ENCODE measurements around the gene ZNF541. TPM values are rescaled to one million over a fixed set of nuclear protein-coding genes. Genes with fewer than 3 reads are reported as not detected.

Gene ZNF541
- total and polyA plus RNA-seq, 2 donors (not counting 3 experiments of a cell fraction or from before 2014, with no cell fraction given) = 0.03 to 0.13 TPM

DNA sequence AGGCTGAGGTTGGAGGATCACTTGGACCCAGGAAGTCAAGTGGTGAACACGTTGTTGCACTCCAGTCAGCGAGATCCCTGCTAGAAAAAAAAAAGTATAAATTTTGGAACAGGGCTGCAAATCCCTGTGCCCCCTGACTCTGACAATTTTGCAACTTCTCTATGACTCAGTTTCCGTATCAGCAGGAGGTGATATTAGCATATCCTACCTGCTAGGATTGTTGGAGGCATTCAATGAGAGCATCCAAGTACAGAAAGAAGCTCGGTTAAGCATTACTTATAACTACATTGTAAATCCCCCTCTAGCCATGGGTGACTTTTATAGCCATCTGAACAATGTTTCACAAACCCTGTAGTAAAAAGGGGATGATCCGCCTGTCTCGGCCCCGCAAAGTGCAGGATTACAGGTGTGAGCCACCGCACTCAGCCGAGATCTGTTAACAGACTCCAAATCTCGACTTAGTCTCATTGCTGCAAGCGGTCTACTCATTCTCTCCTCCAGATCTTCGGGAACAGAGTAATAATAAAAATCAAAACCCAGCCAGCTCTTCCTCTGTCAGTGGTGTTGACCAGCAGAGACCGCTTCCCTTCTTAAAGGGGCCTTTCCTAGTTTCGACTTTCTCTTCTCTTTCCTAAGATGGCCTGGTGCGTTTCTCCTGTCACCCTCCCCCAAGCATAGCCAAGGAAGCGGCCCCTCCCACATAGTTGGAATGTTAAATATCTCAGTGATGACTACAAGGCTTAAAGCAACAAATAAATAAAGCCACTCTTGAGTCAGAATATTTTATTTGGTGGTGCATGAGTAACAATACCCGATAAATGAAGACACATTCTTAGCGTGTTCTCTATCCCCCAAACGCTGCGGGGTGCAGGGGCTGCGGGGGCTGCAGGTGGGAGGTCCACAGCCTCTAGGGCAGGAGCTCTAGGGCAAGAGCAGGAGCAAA is 25.7 kb upstream of the ZNF541 start:
- CTCF ChIA-PET = interaction anchor here (0.7 to 3.8 kb wide), 9 partner anchors 12 to 162 kb away, joined by 3 to 20 read pairs (median 4); partner anchors contain the start of genes EHD2, KPTN and NAPA
- no peaks in the 10 kb centered on the region for H4K20me1 ChIP-seq (replicated peaks; ENCODE audit: control insufficient read depth, extremely low read depth, insufficient read depth, low read length)
- intact Hi-C loops (cut with micrococcal nuclease) (loop anchor here (1.0 to 2.0 kb wide), 2 partner anchors 14 to 83 kb away; partner anchors contain the start of gene NAPA), dilution Hi-C loops (cut with MboI; ENCODE audit: extremely low pct_ligation_motif_present, low sequenced_read_pairs) (no loop called here)
- no peaks in the 10 kb centered on the region for H3K79me2 ChIP-seq (ENCODE audit: control insufficient read depth, insufficient read depth, low read length)
- TSS peak; percentile 38 for BruUV-seq (replicated peaks)
- POLR2A ChIA-PET = interaction anchor here (0.6 to 0.9 kb wide), 2 partner anchors 12 to 325 kb away, joined by 3 to 8 read pairs; no protein-coding TSS in a partner anchor
- H3K4me1 ChIP-seq (ENCODE audit: control insufficient read depth, extremely low read depth, insufficient read depth, low read length) = peaks cover 31% of the 10 kb centered on the region
- TF ChIP-seq FOS (IDR thresholded peaks at IDR 0.05; ENCODE audit: borderline replicate concordance, insufficient read depth, low read length) = peak; percentile 77
- peak; percentile 59 for TF ChIP-seq JUN (IDR thresholded peaks at IDR 0.05; ENCODE audit: borderline replicate concordance, insufficient read depth, insufficient read length, low read depth)
- no peak for TF ChIP-seq MYC (IDR thresholded peaks at IDR 0.05; ENCODE audit: low read depth, low read length)
- TF ChIP-seq, protein P1, sequence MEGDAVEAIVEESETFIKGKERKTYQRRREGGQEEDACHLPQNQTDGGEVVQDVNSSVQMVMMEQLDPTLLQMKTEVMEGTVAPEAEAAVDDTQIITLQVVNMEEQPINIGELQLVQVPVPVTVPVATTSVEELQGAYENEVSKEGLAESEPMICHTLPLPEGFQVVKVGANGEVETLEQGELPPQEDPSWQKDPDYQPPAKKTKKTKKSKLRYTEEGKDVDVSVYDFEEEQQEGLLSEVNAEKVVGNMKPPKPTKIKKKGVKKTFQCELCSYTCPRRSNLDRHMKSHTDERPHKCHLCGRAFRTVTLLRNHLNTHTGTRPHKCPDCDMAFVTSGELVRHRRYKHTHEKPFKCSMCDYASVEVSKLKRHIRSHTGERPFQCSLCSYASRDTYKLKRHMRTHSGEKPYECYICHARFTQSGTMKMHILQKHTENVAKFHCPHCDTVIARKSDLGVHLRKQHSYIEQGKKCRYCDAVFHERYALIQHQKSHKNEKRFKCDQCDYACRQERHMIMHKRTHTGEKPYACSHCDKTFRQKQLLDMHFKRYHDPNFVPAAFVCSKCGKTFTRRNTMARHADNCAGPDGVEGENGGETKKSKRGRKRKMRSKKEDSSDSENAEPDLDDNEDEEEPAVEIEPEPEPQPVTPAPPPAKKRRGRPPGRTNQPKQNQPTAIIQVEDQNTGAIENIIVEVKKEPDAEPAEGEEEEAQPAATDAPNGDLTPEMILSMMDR (IDR thresholded peaks at IDR 0.05; ENCODE audit: extremely low read depth in 1 of 2, insufficient read depth in 1 of 2, low read depth in 1 of 2, low read length in 2 of 2) = no peak
- peak; percentile 22 for TF ChIP-seq GATA2 (IDR thresholded peaks at IDR 0.05; ENCODE audit: insufficient read depth, insufficient read length, low read depth, low read length)
- peak; percentile 66 for TF ChIP-seq POLR2AphosphoS5 (IDR thresholded peaks at IDR 0.05; ENCODE audit: insufficient read depth, low read depth, low read length)
- TF ChIP-seq EZH2 (IDR thresholded peaks at IDR 0.05; ENCODE audit: borderline replicate concordance, low read depth, low read length, severe bottlenecking) = no peak
- H3K4me3 ChIP-seq (replicated peaks in 1 of 3; ENCODE audit: insufficient read depth in 1 of 3, low read depth in 1 of 3, low read length in 3 of 3) = peak overlapping the region in 2 of 3 experiments; percentile 28 to 63
- peak overlapping the region; percentile 81 for H2AFZ ChIP-seq (ENCODE audit: low read depth, low read length)
- H3K27ac ChIP-seq (ENCODE audit: insufficient read depth, low read depth, low read length) = peak overlapping the region; percentile 67
- H3K27me3 ChIP-seq (ENCODE audit: control insufficient read depth in 2 of 2, insufficient read depth in 2 of 2, low read length in 2 of 2) = no peaks in the 10 kb centered on the region
- peak overlapping the region; percentile 88 for H3K4me2 ChIP-seq (ENCODE audit: insufficient read depth, low read length)
- peak overlapping the region; percentile 44 for H3K9ac ChIP-seq (replicated peaks; ENCODE audit: extremely low read depth, insufficient read depth, low read length)
- H3K9me3 ChIP-seq (replicated peaks; ENCODE audit: control insufficient read depth, insufficient read depth, low read length) = no peaks in the 10 kb centered on the region
- H3K9me1 ChIP-seq (replicated peaks; ENCODE audit: control insufficient read depth, extremely low read depth, insufficient read depth, low read length) = no peaks in the 10 kb centered on the region
- no peaks in the 10 kb centered on the region for H3K36me3 ChIP-seq (ENCODE audit: control insufficient read depth in 2 of 2, extremely low read depth in 1 of 2, insufficient read depth in 2 of 2, low read length in 2 of 2)
- FAIRE-seq (peak; percentile 88), DNase-seq (ENCODE audit: low read depth, low spot score) (peak; percentile 86)
